Right cardiac atrium (tissue), 5 donors: ENCODE measurements around the gene KLHL30. TPM values are rescaled to one million over a fixed set of nuclear protein-coding genes. Genes with fewer than 3 reads are reported as not detected.

Experiments
- ATAC-seq, 2 donors: fragments of 200-7000 bp; cut with Tn5 transposase; one replicate each; pipeline versions ENCODE4 v1.8.0 to v1.9.1; 2020; ENCODE audit warnings: moderate library complexity in 2 of 2, mild to moderate bottlenecking in 1 of 2
- DNase-seq, 3 donors: peaks; one replicate each; pipeline ENCODE4 v3.0.0-alpha.2; 2020
- H3K27ac ChIP-seq: one replicate; pipeline ENCODE4 v1.5.1; 2013; ENCODE audit warnings: mild to moderate bottlenecking, low read length, control low read depth, moderate library complexity
- H3K27me3 ChIP-seq: one replicate; pipeline ENCODE4 v1.6.1; 2013; ENCODE audit not compliant: control insufficient read depth, insufficient read depth
- H3K4me1 ChIP-seq: one replicate; pipeline ENCODE4 v1.6.1; 2013; ENCODE audit warnings: low read length; ENCODE audit not compliant: control insufficient read depth, insufficient read depth
- H3K4me3 ChIP-seq: one replicate; pipeline ENCODE4 v1.5.1; 2013; ENCODE audit warnings: low read length, control low read depth
- H3K9me3 ChIP-seq: one replicate; pipeline ENCODE4 v1.6.1; 2013; ENCODE audit warnings: low read length; ENCODE audit not compliant: control insufficient read depth
- WGBS: extraction: QIAGEN DNeasy Blood & Tissue Kit; methylation state at CpG from one replicate; pipeline ENCODE4 v1.1.7; 2013; 5-methylcytosine and 5-hydroxymethylcytosine counted together
- intact Hi-C, 4 donors: fragments of 100-400 bp; cut with DNase I; formaldehyde crosslinking; loops; one replicate each; pipeline versions ENCODE4 v1.11.0 to v1.14.0; 2022 to 2023
- polyA plus RNA-seq: library from polyadenylated mRNA; stranded (reverse); fragments of 200-250 nt; gene quantifications from one replicate; pipeline ENCODE4 v1.2.3, GENCODE V29; 2013
- total RNA-seq, 4 donors: library from RNA; stranded (reverse); fragmentation: NEBNext Ultra II Directional; extraction: Animal tissue kit (Norgen Biotek cat#: 25700); gene quantifications; one replicate each; pipeline ENCODE4 v1.2.1, GENCODE V29; 2021
- donor health status: healthy with polysubstance abuse.
- donor health status: DM: no; HTN: yes; CAD: no.
- donor health status: DM: no; HTN: no; CAD: no.
- donor health status: DM: no; HTN: yes; CAD: no; lungs with severe emphysema.
- donor health status: DM: yes; HTN: yes; CAD: no.

The KLHL30 gene
- total and polyA plus RNA-seq, 5 donors, result 15.9 to 34.4 (median 18.7) TPM

- Histone ChIP-seq H3K27ac (no peak overlapping the region), H3K9me3 (no peaks in the 10 kb centered on the region), H3K4me3 (no peak overlapping the region), H3K27me3 (no peaks in the 10 kb centered on the region), H3K4me1 (no peaks in the 10 kb centered on the region)
- 83% methylated on average over 12 of the region's 12 CpGs for WGBS
- ATAC-seq (no peak), DNase-seq (no peak)
- intact Hi-C loops, result no loop called here
Measured at GRCh38 chr2:238145046-238145445, 6.6 kb downstream of the KLHL30 start.

- H3K9me3 ChIP-seq, result no peaks in the 10 kb centered on the region
- H3K27me3 ChIP-seq, result no peaks in the 10 kb centered on the region
- no peaks in the 10 kb centered on the region for H3K4me1 ChIP-seq
- H3K4me3 ChIP-seq, result no peak overlapping the region
- intact Hi-C loops, result no loop called here
- WGBS, result 80% methylated on average over 12 of the region's 12 CpGs
- ATAC-seq (no peak), DNase-seq (no peak)
- no peak overlapping the region for H3K27ac ChIP-seq
Measured at GRCh38 chr2:238145851-238146250, 7.4 kb downstream of the KLHL30 start.

GRCh38 chr2:238146884-238147544 lies 8.5 kb downstream of the KLHL30 start:
- 80% methylated on average over 13 of the region's 13 CpGs for WGBS
- Histone ChIP-seq H3K9me3 (no peaks in the 10 kb centered on the region), H3K27ac (no peak overlapping the region), H3K4me1 (no peaks in the 10 kb centered on the region), H3K27me3 (no peaks in the 10 kb centered on the region), H3K4me3 (no peak overlapping the region)
- intact Hi-C loops, result no loop called here
- DNase-seq, result no peak
- no peak for ATAC-seq

GRCh38 chr2:238148981-238149380 lies 10.5 kb downstream of the KLHL30 start:
- H3K27me3 ChIP-seq, result no peaks in the 10 kb centered on the region
- H3K9me3 ChIP-seq, result no peaks in the 10 kb centered on the region
- H3K4me1 ChIP-seq, result no peaks in the 10 kb centered on the region
- H3K4me3 ChIP-seq, result no peak overlapping the region
- 93% methylated on average over 15 of the region's 15 CpGs for WGBS
- no peak for ATAC-seq
- intact Hi-C loops, result no loop called here
- no peak overlapping the region for H3K27ac ChIP-seq
- peak in 2 of 3 donors; percentile 43 to 58 for DNase-seq

- Histone ChIP-seq H3K9me3 (no peaks in the 10 kb centered on the region), H3K27me3 (no peaks in the 10 kb centered on the region), H3K27ac (no peak overlapping the region), H3K4me1 (no peaks in the 10 kb centered on the region), H3K4me3 (no peak overlapping the region)
- ATAC-seq, result no peak
- DNase-seq, result peak in 2 of 3 donors; percentile 33 to 51
- intact Hi-C loops, result no loop called here
- 78% methylated on average over 14 of the region's 14 CpGs for WGBS
Measured at GRCh38 chr2:238149841-238150572, 11.5 kb downstream of the KLHL30 start.

GRCh38 chr2:238150686-238151085 lies 12.2 kb downstream of the KLHL30 start:
- peak in 2 of 3 donors; percentile 48 to 58 for DNase-seq
- WGBS, result 90% methylated on average over 25 of the region's 25 CpGs
- Histone ChIP-seq H3K27me3 (no peaks in the 10 kb centered on the region), H3K4me1 (no peaks in the 10 kb centered on the region), H3K9me3 (no peaks in the 10 kb centered on the region), H3K27ac (no peak overlapping the region), H3K4me3 (no peak overlapping the region)
- intact Hi-C loops, result no loop called here
- ATAC-seq, result no peak

- H3K4me3 ChIP-seq, result no peak overlapping the region
- intact Hi-C loops, result no loop called here
- ATAC-seq, result no peak
- H3K9me3 ChIP-seq, result no peaks in the 10 kb centered on the region
- peak in 1 of 3 donors; percentile 42 for DNase-seq
- WGBS, result 80% methylated on average over 13 of the region's 13 CpGs
- no peaks in the 10 kb centered on the region for H3K4me1 ChIP-seq
- no peak overlapping the region for H3K27ac ChIP-seq
- H3K27me3 ChIP-seq, result no peaks in the 10 kb centered on the region
Measured at GRCh38 chr2:238151205-238151604, 12.7 kb downstream of the KLHL30 start.

GRCh38 chr2:238151628-238152235 lies 13.3 kb downstream of the KLHL30 start:
- WGBS, result 81% methylated on average over 16 of the region's 16 CpGs
- Histone ChIP-seq H3K4me1 (no peaks in the 10 kb centered on the region), H3K27me3 (no peaks in the 10 kb centered on the region), H3K4me3 (no peak overlapping the region), H3K27ac (no peak overlapping the region), H3K9me3 (no peaks in the 10 kb centered on the region)
- intact Hi-C loops, result no loop called here
- DNase-seq (no peak), ATAC-seq (no peak)

- intact Hi-C loops, result no loop called here
- Histone ChIP-seq H3K27me3 (no peaks in the 10 kb centered on the region), H3K4me3 (no peak overlapping the region), H3K27ac (no peak overlapping the region), H3K9me3 (no peaks in the 10 kb centered on the region), H3K4me1 (no peaks in the 10 kb centered on the region)
- no peak for ATAC-seq
- 75% methylated on average over 22 of the region's 22 CpGs for WGBS
- peak; percentile 13 to 62 (median 56) for DNase-seq
Measured at GRCh38 chr2:238152771-238153688, 14.6 kb downstream of the KLHL30 start.

- intact Hi-C loops, result no loop called here
- 90% methylated on average over 10 of the region's 10 CpGs for WGBS
- Histone ChIP-seq H3K4me3 (no peak overlapping the region), H3K27me3 (no peaks in the 10 kb centered on the region), H3K9me3 (no peaks in the 10 kb centered on the region), H3K4me1 (no peaks in the 10 kb centered on the region), H3K27ac (no peak overlapping the region)
- DNase-seq (peak; percentile 15 to 33 (median 20)), ATAC-seq (no peak)
Measured at GRCh38 chr2:238154570-238154969, 16.1 kb downstream of the KLHL30 start.
